GM23248 (cell line): ENCODE data around the gene KPNA6. TPM values are rescaled to one million over a fixed set of nuclear protein-coding genes. Genes with fewer than 3 reads are reported as not detected.

ENCODE experiments used
- DNase-seq: peaks from one replicate; pipeline ENCODE4 v3.0.0-alpha.2; 2015
- H2AFZ ChIP-seq: fragments of 200-600 bp; sonication (generic); 2 replicates; pipeline ENCODE4 v1.6.1; 2016; ENCODE audit warnings: antibody characterized with exemption
- H3F3A ChIP-seq: fragments of 200-600 bp; sonication (generic); 2 replicates; pipeline ENCODE4 v1.6.1; 2016; ENCODE audit warnings: mild to moderate bottlenecking, antibody characterized with exemption, mixed run types; ENCODE audit not compliant: insufficient read depth
- H3K27ac ChIP-seq: fragments of 200-600 bp; sonication (generic); 2 replicates; pipeline ENCODE4 v1.5.1; 2016; ENCODE audit warnings: mild to moderate bottlenecking
- H3K27me3 ChIP-seq: fragments of 200-600 bp; sonication (generic); replicated peaks from 2 replicates; pipeline ENCODE4 v1.6.1; 2016; ENCODE audit warnings: mild to moderate bottlenecking; ENCODE audit not compliant: insufficient read depth
- H3K36me3 ChIP-seq: fragments of 200-600 bp; sonication (generic); 2 replicates; pipeline ENCODE4 v1.6.1; 2016; ENCODE audit warnings: low read depth, mild to moderate bottlenecking
- H3K4me1 ChIP-seq: fragments of 200-600 bp; sonication (generic); 2 replicates; pipeline ENCODE4 v1.6.1; 2016; ENCODE audit warnings: mild to moderate bottlenecking; ENCODE audit not compliant: insufficient read depth
- H3K4me2 ChIP-seq: fragments of 200-600 bp; sonication (generic); one replicate; pipeline ENCODE4 v1.6.1; 2016; ENCODE audit warnings: mild to moderate bottlenecking; ENCODE audit not compliant: unreplicated experiment
- H3K4me3 ChIP-seq: fragments of 200-600 bp; sonication (generic); 2 replicates; pipeline ENCODE4 v1.5.1; 2016; ENCODE audit warnings: mild to moderate bottlenecking
- H3K79me2 ChIP-seq: fragments of 200-600 bp; sonication (generic); 2 replicates; pipeline ENCODE4 v1.6.1; 2016; ENCODE audit warnings: mild to moderate bottlenecking; ENCODE audit not compliant: insufficient read depth
- H3K9ac ChIP-seq: fragments of 200-600 bp; sonication (generic); 2 replicates; pipeline ENCODE4 v1.6.1; 2016; ENCODE audit warnings: mild to moderate bottlenecking
- H3K9me2 ChIP-seq: fragments of 200-600 bp; sonication (generic); 2 replicates; pipeline ENCODE4 v1.6.1; 2016; ENCODE audit warnings: mixed run types, mild to moderate bottlenecking, moderate library complexity; ENCODE audit not compliant: insufficient read depth
- H3K9me3 ChIP-seq: fragments of 200-600 bp; sonication (generic); one replicate; pipeline ENCODE4 v1.6.1; 2017; ENCODE audit warnings: low read depth
- H4K20me1 ChIP-seq: fragments of 200-600 bp; sonication (generic); 2 replicates; pipeline ENCODE4 v1.6.0; 2016; ENCODE audit not compliant: insufficient read depth
- EZH2 ChIP-seq: fragments of 200-600 bp; sonication (generic); IDR thresholded peaks from 2 replicates; pipeline ENCODE4 v1.6.1; 2018; ENCODE audit warnings: antibody characterized with exemption, mild to moderate bottlenecking; ENCODE audit not compliant: insufficient read depth, poor library complexity, severe bottlenecking
- EZH2phosphoT487 ChIP-seq: fragments of 200-600 bp; sonication (generic); IDR thresholded peaks from 2 replicates; pipeline ENCODE4 v1.6.1; 2018; ENCODE audit warnings: antibody characterized with exemption, moderate library complexity, mild to moderate bottlenecking, low read depth; ENCODE audit not compliant: insufficient read depth
- WGBS, 2 experiments: methylation state at CpG; one replicate each; pipeline ENCODE4 v1.1.6; 2015 to 2017; ENCODE audit warnings: low lambda C conversion rate in 2 of 2, low coverage in 1 of 2; ENCODE audit errors: missing lambda C conversion rate in 2 of 2; 5-methylcytosine and 5-hydroxymethylcytosine counted together
- in situ Hi-C: fragments of 300-500 bp; cut with MboI; formaldehyde crosslinking; loops from 2 replicates; pipeline ENCODE4 v1.15.0; 2020
- polyA plus RNA-seq: library from polyadenylated mRNA; unstranded; fragments of >200 nt; fragmentation: Nextera tagmentation; extraction: Ambion mirVana; gene quantifications from 2 replicates; pipeline ENCODE4 v1.2.1, GENCODE V29; 2016
- total RNA-seq: library from RNA; depleted of rRNA; stranded (reverse); fragments of >200 nt; shearing (Covaris generic); gene quantifications from 2 replicates; pipeline ENCODE4 v1.2.3, GENCODE V29; 2014

Gene KPNA6
- total and polyA plus RNA-seq, 2 experiments from 2014 or later, result 38.3 to 56.0 TPM

DNA sequence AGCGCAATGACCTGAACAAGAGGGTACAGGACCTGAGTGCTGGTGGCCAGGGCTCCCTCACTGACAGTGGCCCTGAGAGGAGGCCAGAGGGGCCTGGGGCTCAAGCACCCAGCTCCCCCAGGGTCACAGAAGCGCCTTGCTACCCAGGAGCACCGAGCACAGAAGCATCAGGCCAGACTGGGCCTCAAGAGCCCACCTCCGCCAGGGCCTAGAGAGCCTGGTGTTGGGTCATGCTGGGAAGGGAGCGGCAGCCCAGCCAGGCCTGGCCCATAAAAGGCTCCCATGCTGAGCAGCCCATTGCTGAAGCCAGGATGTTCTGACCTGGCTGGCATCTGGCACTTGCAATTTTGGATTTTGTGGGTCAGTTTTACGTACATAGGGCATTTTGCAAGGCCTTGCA lies 87.1 kb downstream of the KPNA6 start:
- H3K9ac ChIP-seq, result no peak overlapping the region
- H3F3A ChIP-seq, result peaks cover 72% of the 10 kb centered on the region
- peaks cover 21% of the 10 kb centered on the region for H3K4me1 ChIP-seq
- H3K9me2 ChIP-seq, result no peaks in the 10 kb centered on the region
- peaks cover 67% of the 10 kb centered on the region for H3K36me3 ChIP-seq
- no peak overlapping the region for H3K27ac ChIP-seq
- H3K79me2 ChIP-seq, result peaks cover 7% of the 10 kb centered on the region
- no peak overlapping the region for H3K4me2 ChIP-seq
- 97 to 100% methylated on average over 6 of the region's 6 CpGs for WGBS, 2 experiments
- no peaks in the 10 kb centered on the region for H3K27me3 ChIP-seq
- H2AFZ ChIP-seq, result no peak overlapping the region
- no peaks in the 10 kb centered on the region for H4K20me1 ChIP-seq
- H3K4me3 ChIP-seq, result no peak overlapping the region
- no peak for TF ChIP-seq EZH2
- no peak for TF ChIP-seq EZH2phosphoT487
- no peaks in the 10 kb centered on the region for H3K9me3 ChIP-seq
- in situ Hi-C loops, result no loop called here
- no peak for DNase-seq

DNA sequence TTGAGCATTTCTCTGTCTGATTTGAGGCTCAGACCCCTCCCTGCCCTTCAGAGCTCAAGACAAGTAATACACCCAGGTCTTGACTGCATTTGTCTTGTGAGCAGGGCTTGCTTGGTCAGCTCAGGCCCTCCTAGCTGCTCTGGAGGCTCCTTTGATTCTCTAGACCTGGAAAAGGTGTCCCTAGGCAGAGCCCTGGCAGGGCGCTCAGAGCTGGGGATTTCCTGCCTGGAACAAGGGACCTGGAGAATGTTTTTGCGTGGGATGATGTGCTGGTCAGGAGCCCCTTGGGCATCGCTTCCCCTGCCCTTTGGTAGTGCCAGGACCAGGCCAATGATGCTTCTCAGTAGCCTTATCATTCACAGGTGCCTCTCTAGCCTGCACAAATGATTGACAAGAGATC lies 87.7 kb downstream of the KPNA6 start:
- no peak overlapping the region for H3K27ac ChIP-seq
- no peak overlapping the region for H3K4me3 ChIP-seq
- no peaks in the 10 kb centered on the region for H3K9me3 ChIP-seq
- no peak overlapping the region for H3K9ac ChIP-seq
- no peak for DNase-seq
- no peak overlapping the region for H3K4me2 ChIP-seq
- WGBS, 2 experiments, result 100% methylated on average over 3 of the region's 3 CpGs
- in situ Hi-C loops, result no loop called here
- peaks cover 2% of the 10 kb centered on the region for H3K79me2 ChIP-seq
- peaks cover 73% of the 10 kb centered on the region for H3F3A ChIP-seq
- no peak for TF ChIP-seq EZH2phosphoT487
- TF ChIP-seq EZH2, result no peak
- no peaks in the 10 kb centered on the region for H4K20me1 ChIP-seq
- no peaks in the 10 kb centered on the region for H3K9me2 ChIP-seq
- peaks cover 61% of the 10 kb centered on the region for H3K36me3 ChIP-seq
- no peak overlapping the region for H2AFZ ChIP-seq
- peaks cover 22% of the 10 kb centered on the region for H3K4me1 ChIP-seq
- no peaks in the 10 kb centered on the region for H3K27me3 ChIP-seq

GRCh38 chr1:32195972-32196823 lies 88.3 kb downstream of the KPNA6 start:
- Histone ChIP-seq H4K20me1 (no peaks in the 10 kb centered on the region), H3K27me3 (no peaks in the 10 kb centered on the region), H3K9ac (no peak overlapping the region), H3K79me2 (no peaks in the 10 kb centered on the region), H3K36me3 (peaks cover 56% of the 10 kb centered on the region), H3K9me3 (no peaks in the 10 kb centered on the region), H3K4me1 (peaks cover 22% of the 10 kb centered on the region), H3K4me2 (no peak overlapping the region), H3K4me3 (no peak overlapping the region), H3K9me2 (no peaks in the 10 kb centered on the region), H3F3A (peaks cover 73% of the 10 kb centered on the region), H2AFZ (no peak overlapping the region), H3K27ac (peak overlapping the region; percentile 26; the same call in 1 of the 2 replicates)
- TF ChIP-seq EZH2phosphoT487 (no peak), EZH2 (no peak)
- in situ Hi-C loops, result no loop called here
- peak; percentile 54 for DNase-seq

GRCh38 chr1:32197074-32197473 lies 89.2 kb downstream of the KPNA6 start:
- peaks cover 73% of the 10 kb centered on the region for H3F3A ChIP-seq
- H3K4me2 ChIP-seq, result no peak overlapping the region
- no peak overlapping the region for H3K4me3 ChIP-seq
- H3K4me1 ChIP-seq, result peaks cover 31% of the 10 kb centered on the region
- no peak overlapping the region for H3K9ac ChIP-seq
- TF ChIP-seq EZH2 (no peak), EZH2phosphoT487 (no peak)
- peak overlapping the region; percentile 26; the same call in 1 of the 2 replicates for H3K27ac ChIP-seq
- no peaks in the 10 kb centered on the region for H3K79me2 ChIP-seq
- H3K36me3 ChIP-seq, result peaks cover 47% of the 10 kb centered on the region
- in situ Hi-C loops, result no loop called here
- H3K9me3 ChIP-seq, result no peaks in the 10 kb centered on the region
- H3K9me2 ChIP-seq, result no peaks in the 10 kb centered on the region
- DNase-seq, result no peak
- no peaks in the 10 kb centered on the region for H4K20me1 ChIP-seq
- no peaks in the 10 kb centered on the region for H3K27me3 ChIP-seq
- WGBS, 2 experiments, result 83 to 94% methylated on average over 1 of the region's 1 CpG
- H2AFZ ChIP-seq, result no peak overlapping the region
